BLaER1 treated with 17β-estradiol and CSF1 and Interleukin-3, amounts not matched to agents 10 nM and 100 nM (cell line): ENCODE results near the gene MEAF6.

Source experiments
- H3K27ac ChIP-seq, 11 experiments: shearing (Covaris generic); formaldehyde crosslinking; 2 replicates each; pipeline ENCODE4 v1.8.1; 2022
- H3K27me3 ChIP-seq, 11 experiments: shearing (Covaris generic); formaldehyde crosslinking; 2 replicates each; pipeline ENCODE4 v1.8.1; 2022
- H3K36me3 ChIP-seq, 11 experiments: shearing (Covaris generic); formaldehyde crosslinking; 2 replicates each; pipeline ENCODE4 v1.8.1; 2022
- H3K4me1 ChIP-seq, 10 experiments: shearing (Covaris generic); formaldehyde crosslinking; 2 replicates each; pipeline ENCODE4 v1.8.1; 2022
- H3K4me2 ChIP-seq, 11 experiments: shearing (Covaris generic); formaldehyde crosslinking; 2 replicates each; pipeline ENCODE4 v1.8.1; 2022
- H3K4me3 ChIP-seq, 10 experiments: shearing (Covaris generic); formaldehyde crosslinking; 2 replicates each; pipeline ENCODE4 v1.8.1; 2022
- H3K9ac ChIP-seq, 11 experiments: shearing (Covaris generic); formaldehyde crosslinking; 2 replicates each; pipeline ENCODE4 v1.8.1; 2022
- H3K9me3 ChIP-seq, 11 experiments: shearing (Covaris generic); formaldehyde crosslinking; replicated peaks in 1 of 11; 2 replicates each; pipeline ENCODE4 v1.8.1; 2022
- H4K20me1 ChIP-seq, 11 experiments: shearing (Covaris generic); formaldehyde crosslinking; 2 replicates each; pipeline ENCODE4 v1.8.1; 2022
- Cebpa-rat ChIP-seq, 11 experiments: shearing (Covaris generic); IDR thresholded peaks; 2 replicates each; pipeline ENCODE4 v1.8.1; 2022

MEAF6 gene

DNA sequence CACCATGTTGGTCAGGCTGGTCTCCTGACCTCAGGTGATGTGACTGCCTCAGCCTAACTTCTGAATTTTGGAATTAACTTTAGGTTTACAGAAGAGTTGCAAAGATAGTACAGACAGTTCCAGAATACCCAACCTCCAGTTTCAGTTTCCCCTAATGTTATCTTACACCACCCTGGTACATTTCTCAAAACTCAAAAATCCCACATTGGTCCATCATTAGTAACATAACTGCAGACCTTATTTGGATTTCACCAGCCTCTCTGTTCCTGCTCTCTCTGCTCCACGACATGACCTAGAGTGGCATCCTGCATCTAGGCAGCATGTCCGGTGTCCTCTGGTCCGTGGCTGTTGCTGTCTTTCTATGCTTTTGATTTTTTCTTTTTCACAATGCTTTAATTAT, 45.2 kb downstream of the MEAF6 start:
- no peak overlapping the region for H3K9ac ChIP-seq
- H3K9me3 ChIP-seq, result no peaks in the 10 kb centered on the region
- peaks cover 24 to 38% (median 30%) of the 10 kb centered on the region in 10 experiments for H3K4me1 ChIP-seq
- H3K27ac ChIP-seq, result no peak overlapping the region
- H3K4me3 ChIP-seq, result no peak overlapping the region
- H3K36me3 ChIP-seq, result no peaks in the 10 kb centered on the region
- H3K4me2 ChIP-seq, result no peak overlapping the region
- no peaks in the 10 kb centered on the region; a peak in 1 of 22 replicates for H4K20me1 ChIP-seq
- H3K27me3 ChIP-seq, result peaks cover 0 to 5% (median 0%) of the 10 kb centered on the region in 11 experiments; a peak in 2 of 22 replicates
- TF ChIP-seq Cebpa-rat (IDR thresholded peaks at IDR 0.05), result no peak

- Histone ChIP-seq H3K36me3 (no peaks in the 10 kb centered on the region), H4K20me1 (no peaks in the 10 kb centered on the region; a peak in 1 of 22 replicates)
Measured at GRCh38 chr1:37468037-37468436, 46.5 kb downstream of the MEAF6 start.

DNA sequence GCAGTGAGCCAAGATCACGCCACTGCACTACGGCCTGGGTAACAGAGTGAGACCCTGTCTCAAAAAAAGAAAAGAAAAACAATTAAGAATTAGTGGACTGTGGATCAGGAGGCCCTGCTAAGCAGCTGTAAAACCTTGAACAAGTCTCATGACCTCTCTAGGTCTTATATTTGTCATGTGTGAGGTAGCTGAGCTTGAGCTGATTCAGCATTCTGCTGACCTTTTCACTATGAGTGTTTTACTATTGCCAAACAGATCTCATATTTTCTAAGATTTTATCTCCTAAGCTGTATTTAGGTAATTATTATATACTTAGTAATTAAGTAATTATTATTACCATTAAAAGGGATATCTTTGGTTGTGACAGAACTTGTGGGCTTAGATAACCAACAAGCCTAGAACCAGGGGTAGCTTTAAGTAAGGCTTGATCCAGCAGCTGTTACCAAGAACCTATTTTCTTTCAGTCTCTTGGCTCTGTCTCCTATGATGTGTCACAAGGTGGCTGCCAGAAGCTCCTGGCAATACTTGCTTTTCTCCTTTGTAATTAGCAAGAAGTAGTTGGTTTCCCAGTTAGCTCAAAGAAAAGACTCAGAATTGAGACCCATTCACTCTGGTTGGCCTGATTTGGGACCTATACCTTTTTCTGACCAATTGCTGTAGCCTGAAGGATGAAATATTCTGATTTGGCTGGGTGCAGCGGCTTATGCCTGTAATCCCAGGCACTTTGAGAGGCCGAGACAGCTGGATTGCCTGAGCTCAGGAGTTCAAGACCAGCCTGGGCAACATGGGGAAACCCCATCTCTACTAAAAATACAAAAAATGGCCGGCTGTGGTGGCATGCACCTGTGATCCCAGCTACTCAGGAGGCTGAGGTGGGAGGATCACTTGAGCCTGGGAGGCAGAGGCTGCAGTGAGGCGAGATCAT, 48.7 kb downstream of the MEAF6 start:
- TF ChIP-seq Cebpa-rat (IDR thresholded peaks at IDR 0.05), result no peak
- Histone ChIP-seq H3K4me3 (no peak overlapping the region), H3K27me3 (no peaks in the 10 kb centered on the region), H3K9me3 (no peaks in the 10 kb centered on the region), H3K36me3 (no peaks in the 10 kb centered on the region), H3K9ac (no peak overlapping the region), H3K4me2 (no peak overlapping the region), H4K20me1 (no peaks in the 10 kb centered on the region; a peak in 1 of 22 replicates), H3K27ac (no peak overlapping the region), H3K4me1 (peaks cover 0 to 7% (median 0%) of the 10 kb centered on the region in 10 experiments; a peak in 1 of 20 replicates)

More at GRCh38 chr1:37468037-37468436, 46.5 kb downstream of the MEAF6 start:
- Histone ChIP-seq H3K4me3 (no peak overlapping the region), H3K27me3 (no peaks in the 10 kb centered on the region), H3K9ac (no peak overlapping the region), H3K9me3 (no peaks in the 10 kb centered on the region), H3K27ac (no peak overlapping the region), H3K4me1 (peaks cover 12 to 27% (median 20%) of the 10 kb centered on the region in 10 experiments), H3K4me2 (no peak overlapping the region)
- no peak for TF ChIP-seq Cebpa-rat (IDR thresholded peaks at IDR 0.05)

DNA sequence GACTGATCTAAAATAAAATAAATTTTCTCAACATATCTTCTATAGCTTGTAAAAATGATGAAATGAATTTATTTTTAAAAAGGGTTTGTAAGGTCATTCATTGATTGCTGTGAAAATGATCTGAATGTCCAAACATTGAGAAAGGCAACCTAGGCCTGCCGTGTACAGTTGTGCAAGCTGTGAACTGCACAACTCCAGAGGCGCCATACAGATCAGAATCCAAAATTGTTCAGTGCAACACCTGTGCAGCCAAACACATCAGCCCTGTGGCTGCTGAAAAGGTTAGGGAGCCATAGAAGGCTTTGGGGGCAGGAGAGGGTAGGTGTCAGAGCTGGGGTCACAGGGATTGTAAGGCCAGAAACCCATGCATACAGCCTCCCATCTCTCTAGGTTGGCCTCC, 50.1 kb downstream of the MEAF6 start:
- no peak overlapping the region for H3K27ac ChIP-seq
- no peak for TF ChIP-seq Cebpa-rat (IDR thresholded peaks at IDR 0.05)

DNA sequence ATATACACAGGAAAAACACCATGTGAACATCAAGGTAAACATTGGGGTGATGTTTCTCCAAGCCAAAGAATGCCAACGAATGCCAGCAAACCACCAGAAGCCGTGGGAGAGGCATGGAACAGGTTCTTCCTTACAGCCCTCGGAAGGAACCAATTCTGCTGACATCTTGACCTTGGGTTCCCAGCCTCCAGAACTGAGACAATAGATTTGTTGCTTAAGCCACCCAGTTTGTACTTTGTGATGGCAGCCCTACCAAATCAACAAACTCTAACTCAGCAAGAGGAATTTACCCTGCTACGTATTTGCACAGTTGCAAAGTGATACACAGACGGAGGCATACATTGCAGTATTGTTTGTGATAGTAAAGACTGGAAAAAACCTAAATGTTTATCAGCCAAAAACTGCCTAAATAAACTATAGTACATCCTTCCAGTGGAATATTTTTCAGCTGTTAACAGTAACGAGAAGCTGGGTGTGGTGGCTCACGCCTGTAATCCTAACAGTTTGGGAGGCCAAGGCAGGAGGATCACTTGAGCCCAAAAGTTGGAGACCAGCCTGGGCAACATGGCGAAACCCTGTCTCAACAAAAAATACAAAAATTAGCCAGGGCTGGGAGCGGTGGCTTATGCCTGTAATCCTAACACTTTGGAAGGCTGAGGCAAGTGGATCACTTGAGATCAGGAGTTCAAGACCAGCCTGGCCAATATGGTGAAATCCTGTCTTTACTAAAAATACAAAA, 52.7 kb downstream of the MEAF6 start:
- no peaks in the 10 kb centered on the region for H4K20me1 ChIP-seq
- H3K9ac ChIP-seq, result no peak overlapping the region
- H3K9me3 ChIP-seq, result no peaks in the 10 kb centered on the region
- H3K4me1 ChIP-seq, result no peaks in the 10 kb centered on the region
- no peak for TF ChIP-seq Cebpa-rat (IDR thresholded peaks at IDR 0.05)
- H3K4me3 ChIP-seq, result no peak overlapping the region
- no peaks in the 10 kb centered on the region for H3K36me3 ChIP-seq
- no peak overlapping the region for H3K27ac ChIP-seq
- no peaks in the 10 kb centered on the region for H3K27me3 ChIP-seq
- no peak overlapping the region for H3K4me2 ChIP-seq

More for the DNA sequence above, 50.1 kb downstream of the MEAF6 start:
- H3K27me3 ChIP-seq, result no peaks in the 10 kb centered on the region
- no peak overlapping the region for H3K4me2 ChIP-seq
- no peak overlapping the region for H3K4me3 ChIP-seq
- H3K9me3 ChIP-seq, result no peaks in the 10 kb centered on the region
- 0 out of 20 replicates have a peak, but pooled peaks cover 0 to 4% (median 0%) of the 10 kb centered on the region in 10 experiments for H3K4me1 ChIP-seq
- H4K20me1 ChIP-seq, result no peaks in the 10 kb centered on the region; a peak in 1 of 22 replicates
- no peak overlapping the region for H3K9ac ChIP-seq
- H3K36me3 ChIP-seq, result no peaks in the 10 kb centered on the region

DNA sequence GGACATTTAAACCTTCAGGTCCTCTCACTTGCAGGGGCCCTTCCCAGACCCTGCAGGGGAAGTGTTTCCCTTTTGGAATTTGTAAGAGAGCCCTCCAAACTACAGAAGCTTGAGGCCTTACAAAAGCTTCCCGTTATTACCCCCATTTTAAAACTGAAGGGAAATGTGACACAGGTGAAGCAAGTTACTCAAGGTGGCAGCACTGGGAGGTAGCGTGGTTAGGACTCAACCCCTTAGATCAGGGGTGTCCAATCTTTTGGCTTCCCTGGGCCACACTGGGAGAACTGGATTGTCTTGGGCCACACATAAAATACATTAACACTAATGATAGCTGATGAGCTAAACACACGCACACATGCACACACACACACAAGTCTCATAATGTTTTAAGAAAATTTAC, 56.0 kb downstream of the MEAF6 start:
- H3K27ac ChIP-seq, result no peak overlapping the region
- H3K4me2 ChIP-seq, result no peak overlapping the region
- H3K4me3 ChIP-seq, result no peak overlapping the region
- H3K27me3 ChIP-seq, result no peaks in the 10 kb centered on the region
- no peaks in the 10 kb centered on the region for H4K20me1 ChIP-seq
- H3K36me3 ChIP-seq, result no peaks in the 10 kb centered on the region
- peaks cover 0 to 16% (median 9%) of the 10 kb centered on the region in 10 experiments; a peak in 13 of 20 replicates for H3K4me1 ChIP-seq
- H3K9ac ChIP-seq, result no peak overlapping the region
- no peak for TF ChIP-seq Cebpa-rat (IDR thresholded peaks at IDR 0.05)
- H3K9me3 ChIP-seq, result no peaks in the 10 kb centered on the region

DNA sequence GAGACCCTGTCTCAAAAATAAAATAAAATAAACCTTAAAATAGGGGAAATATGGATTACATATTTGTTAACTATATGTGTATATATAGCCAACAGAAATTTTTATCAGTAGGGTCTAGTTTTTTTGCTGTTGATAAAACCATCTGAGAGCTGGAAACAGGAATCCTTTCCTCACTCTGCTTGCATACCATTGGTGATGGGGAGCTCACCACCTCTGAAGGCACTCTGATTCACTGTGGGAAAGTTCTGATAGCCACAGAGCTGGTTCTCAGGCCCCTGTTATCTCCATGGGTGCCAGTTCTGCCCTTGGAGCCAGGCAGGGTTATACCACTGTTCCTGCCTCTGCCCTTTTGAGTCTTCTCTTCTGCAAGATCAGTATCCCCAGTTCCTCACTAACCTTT, 58.0 kb downstream of the MEAF6 start:
- Histone ChIP-seq H3K4me2 (no peak overlapping the region), H4K20me1 (no peaks in the 10 kb centered on the region), H3K9ac (no peak overlapping the region), H3K36me3 (no peaks in the 10 kb centered on the region), H3K27ac (no peak overlapping the region), H3K27me3 (no peaks in the 10 kb centered on the region), H3K4me3 (no peak overlapping the region), H3K9me3 (no peaks in the 10 kb centered on the region), H3K4me1 (peaks cover 0 to 18% (median 9%) of the 10 kb centered on the region in 10 experiments; a peak in 13 of 20 replicates)
- TF ChIP-seq Cebpa-rat (IDR thresholded peaks at IDR 0.05), result no peak

DNA sequence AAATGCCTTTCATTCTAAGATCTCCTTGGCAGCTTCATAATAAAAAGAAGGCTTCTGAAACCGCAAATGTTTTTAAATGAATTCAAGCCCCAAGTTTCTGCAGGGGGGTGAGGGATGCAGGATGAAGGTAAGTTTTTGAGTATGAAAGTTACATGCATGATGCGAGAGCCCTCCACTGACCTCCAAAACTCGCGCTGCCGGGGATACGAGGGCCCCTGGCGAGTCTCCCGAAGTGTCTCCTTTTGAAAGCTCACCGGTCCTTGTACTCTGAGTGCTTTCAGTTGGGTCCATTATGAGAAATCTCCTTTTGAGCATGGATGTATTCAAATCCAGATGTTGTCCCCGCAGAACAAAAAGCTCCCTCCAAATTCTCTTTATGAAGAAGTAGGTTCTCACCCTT, 59.0 kb downstream of the MEAF6 start:
- peak overlapping the region in 6 of 11 experiments; percentile 4 to 55 (median 24); a peak in 7 of 22 replicates for H3K27ac ChIP-seq
- peaks cover 2 to 22% (median 13%) of the 10 kb centered on the region in 10 experiments for H3K4me1 ChIP-seq
- no peak overlapping the region for H3K4me3 ChIP-seq

GRCh38 chr1:37453647-37454046, 60.9 kb downstream of the MEAF6 start:
- Histone ChIP-seq H3K4me3 (no peak overlapping the region), H3K9me3 (no peaks in the 10 kb centered on the region), H4K20me1 (no peaks in the 10 kb centered on the region), H3K9ac (peak overlapping the region in 1 of 11 experiments; percentile 24; a peak in 2 of 22 replicates), H3K36me3 (no peaks in the 10 kb centered on the region), H3K4me2 (no peak overlapping the region), H3K27ac (peak overlapping the region in 2 of 11 experiments; percentile 14 to 23; a peak in 4 of 22 replicates), H3K4me1 (peaks cover 17 to 41% (median 29%) of the 10 kb centered on the region in 10 experiments), H3K27me3 (no peaks in the 10 kb centered on the region)
- TF ChIP-seq Cebpa-rat (IDR thresholded peaks at IDR 0.05), result no peak

More for the DNA sequence above, 59.0 kb downstream of the MEAF6 start:
- peak overlapping the region in 5 of 11 experiments; percentile 4 to 66 (median 64); a peak in 8 of 22 replicates for H3K4me2 ChIP-seq
- H4K20me1 ChIP-seq, result no peaks in the 10 kb centered on the region
- no peaks in the 10 kb centered on the region for H3K9me3 ChIP-seq
- TF ChIP-seq Cebpa-rat (IDR thresholded peaks at IDR 0.05), result no peak
- H3K9ac ChIP-seq, result peak overlapping the region in 2 of 11 experiments; percentile 10 to 24; a peak in 2 of 22 replicates
- no peaks in the 10 kb centered on the region for H3K27me3 ChIP-seq
- no peaks in the 10 kb centered on the region for H3K36me3 ChIP-seq
